Endodermal cell (in vitro differentiated cells): ENCODE results near the gene LAMA2. TPM values are rescaled to one million over a fixed set of nuclear protein-coding genes. Genes with fewer than 3 reads are reported as not detected.

ENCODE experiments used
- DNase-seq: peaks from one replicate; pipeline ENCODE4 v3.0.0-alpha.2; 2017
- H3K27ac ChIP-seq: 2 replicates; pipeline ENCODE4 v1.5.1; 2013; ENCODE audit warnings: mild to moderate bottlenecking, low read depth, low read length, moderate library complexity
- H3K27me3 ChIP-seq: 2 replicates; pipeline ENCODE4 v1.6.1; 2013; ENCODE audit warnings: mild to moderate bottlenecking, low read length, moderate library complexity; ENCODE audit not compliant: insufficient read depth, control insufficient read depth, poor library complexity, severe bottlenecking
- H3K36me3 ChIP-seq: 2 replicates; pipeline ENCODE4 v1.7.0; 2013; ENCODE audit warnings: mild to moderate bottlenecking, low read length, moderate library complexity; ENCODE audit not compliant: control insufficient read depth, insufficient read depth
- H3K4me1 ChIP-seq: one replicate; pipeline ENCODE4 v1.7.0; 2013; ENCODE audit warnings: low read length; ENCODE audit not compliant: control insufficient read depth, insufficient read depth
- H3K4me3 ChIP-seq: 2 replicates; pipeline ENCODE4 v1.5.1; 2013; ENCODE audit warnings: mild to moderate bottlenecking, low read length, moderate library complexity
- H3K9ac ChIP-seq: 2 replicates; pipeline ENCODE4 v1.6.1; 2013; ENCODE audit warnings: mild to moderate bottlenecking, low read length, moderate library complexity; ENCODE audit not compliant: poor library complexity, severe bottlenecking; ENCODE audit errors: extremely low read depth
- H3K9me3 ChIP-seq: 2 replicates; pipeline ENCODE4 v1.6.1; 2013; ENCODE audit warnings: mild to moderate bottlenecking, low read length, moderate library complexity; ENCODE audit not compliant: control insufficient read depth
- H3K27ac Mint-ChIP-seq: 2 replicates; pipeline ENCODE4 v1.8.0; 2020; ENCODE audit warnings: mixed read lengths
- H3K27me3 Mint-ChIP-seq: 2 replicates; pipeline ENCODE4 v1.8.0; 2021; ENCODE audit warnings: mild to moderate bottlenecking, mixed read lengths; ENCODE audit not compliant: insufficient read depth
- H3K36me3 Mint-ChIP-seq: 2 replicates; pipeline ENCODE4 v1.8.0; 2020; ENCODE audit warnings: low read depth, mixed read lengths
- H3K4me1 Mint-ChIP-seq: 2 replicates; pipeline ENCODE4 v1.8.0; 2020; ENCODE audit warnings: mixed read lengths
- H3K4me3 Mint-ChIP-seq: 2 replicates; pipeline ENCODE4 v1.8.0; 2020; ENCODE audit warnings: mild to moderate bottlenecking, moderate library complexity, mixed read lengths
- H3K9me3 Mint-ChIP-seq: 2 replicates; pipeline ENCODE4 v1.8.0; 2020; ENCODE audit warnings: mild to moderate bottlenecking, mixed read lengths
- WGBS, 2 experiments: methylation state at CpG; one replicate each; pipeline versions ENCODE4 v1.1.5 to v1.1.7; 2013; ENCODE audit warnings: missing lambda C conversion rate in 2 of 2, mixed read lengths in 1 of 2; ENCODE audit not compliant: insufficient coverage in 1 of 2, insufficient read length in 1 of 2; 5-methylcytosine and 5-hydroxymethylcytosine counted together
- total RNA-seq, 2 donors: library from RNA; stranded (reverse); fragmentation: NEBNext Ultra II Directional in 1 of 2; extraction: Animal tissue kit (Norgen Biotek cat#: 25700) in 1 of 2; gene quantifications; 2 replicates in 1 of 2; 3 replicates in 1 of 2; pipeline ENCODE4 v1.2.1, GENCODE V29; 2021
- TF ChIP-seq, protein P1 (sequence below): fragments of 200-600 bp; sonication (generic); conservative IDR thresholded peaks from 2 replicates; pipeline ENCODE4 v1.5.0; 2021; ENCODE audit warnings: antibody characterized with exemption, mild to moderate bottlenecking

Gene LAMA2
- total RNA-seq, 2 donors from 2014 or later = 2.3 to 4.1 TPM

- no peaks in the 10 kb centered on the region for H3K4me1 Mint-ChIP-seq
Observed at GRCh38 chr6:129419324-129419723, 536.4 kb downstream of the LAMA2 start.

DNA sequence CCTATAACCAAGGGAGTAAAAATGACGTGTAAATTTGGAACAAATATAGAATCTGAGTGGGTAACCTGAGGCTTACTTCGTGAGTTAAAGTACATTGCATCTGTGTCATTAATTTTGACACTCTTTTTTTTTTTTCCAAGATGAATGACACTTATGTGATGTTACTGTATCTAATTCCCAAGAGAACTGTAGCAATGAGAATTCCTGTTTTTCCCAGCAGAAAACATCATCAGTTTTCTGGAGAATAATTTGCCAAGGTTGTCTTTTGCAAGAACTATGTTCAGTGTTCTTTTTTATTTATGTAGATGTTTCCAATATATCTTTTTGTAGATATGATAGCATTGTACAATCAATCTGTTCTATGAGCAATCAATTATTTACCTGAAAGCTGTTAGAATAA lies 543.4 kb downstream of the LAMA2 start:
- H3K36me3 ChIP-seq = no peaks in the 10 kb centered on the region
- no peak overlapping the region for H3K9ac ChIP-seq
- Mint-ChIP-seq H3K36me3 (no peaks in the 10 kb centered on the region), H3K4me3 (no peak overlapping the region), H3K27ac (no peak overlapping the region), H3K4me1 (no peaks in the 10 kb centered on the region), H3K27me3 (no peaks in the 10 kb centered on the region), H3K9me3 (no peaks in the 10 kb centered on the region)
- no peaks in the 10 kb centered on the region for H3K4me1 ChIP-seq
- WGBS, 2 experiments = 82% methylated on average over 2 of the region's 2 CpGs; no CpG with 5 or more reads in 1 of the 2 experiments
- no peaks in the 10 kb centered on the region for H3K9me3 ChIP-seq
- no peak overlapping the region for H3K4me3 ChIP-seq
- H3K27ac ChIP-seq = no peak overlapping the region
- H3K27me3 ChIP-seq = no peaks in the 10 kb centered on the region
- TF ChIP-seq, protein P1, sequence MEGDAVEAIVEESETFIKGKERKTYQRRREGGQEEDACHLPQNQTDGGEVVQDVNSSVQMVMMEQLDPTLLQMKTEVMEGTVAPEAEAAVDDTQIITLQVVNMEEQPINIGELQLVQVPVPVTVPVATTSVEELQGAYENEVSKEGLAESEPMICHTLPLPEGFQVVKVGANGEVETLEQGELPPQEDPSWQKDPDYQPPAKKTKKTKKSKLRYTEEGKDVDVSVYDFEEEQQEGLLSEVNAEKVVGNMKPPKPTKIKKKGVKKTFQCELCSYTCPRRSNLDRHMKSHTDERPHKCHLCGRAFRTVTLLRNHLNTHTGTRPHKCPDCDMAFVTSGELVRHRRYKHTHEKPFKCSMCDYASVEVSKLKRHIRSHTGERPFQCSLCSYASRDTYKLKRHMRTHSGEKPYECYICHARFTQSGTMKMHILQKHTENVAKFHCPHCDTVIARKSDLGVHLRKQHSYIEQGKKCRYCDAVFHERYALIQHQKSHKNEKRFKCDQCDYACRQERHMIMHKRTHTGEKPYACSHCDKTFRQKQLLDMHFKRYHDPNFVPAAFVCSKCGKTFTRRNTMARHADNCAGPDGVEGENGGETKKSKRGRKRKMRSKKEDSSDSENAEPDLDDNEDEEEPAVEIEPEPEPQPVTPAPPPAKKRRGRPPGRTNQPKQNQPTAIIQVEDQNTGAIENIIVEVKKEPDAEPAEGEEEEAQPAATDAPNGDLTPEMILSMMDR = no peak
- DNase-seq = no peak

More at GRCh38 chr6:129419324-129419723, 536.4 kb downstream of the LAMA2 start:
- no peaks in the 10 kb centered on the region for H3K9me3 ChIP-seq
- Mint-ChIP-seq H3K27ac (no peak overlapping the region), H3K4me3 (no peak overlapping the region), H3K27me3 (no peaks in the 10 kb centered on the region), H3K36me3 (no peaks in the 10 kb centered on the region), H3K9me3 (no peaks in the 10 kb centered on the region)
- H3K4me1 ChIP-seq = no peaks in the 10 kb centered on the region
- TF ChIP-seq, protein P1 = peak; percentile 44
- DNase-seq = no peak
- H3K27ac ChIP-seq = no peak overlapping the region
- H3K4me3 ChIP-seq = no peak overlapping the region
- no peaks in the 10 kb centered on the region for H3K27me3 ChIP-seq
- H3K9ac ChIP-seq = no peak overlapping the region
- no peaks in the 10 kb centered on the region for H3K36me3 ChIP-seq
- WGBS, 2 experiments = 77% methylated on average over 1 of the region's 2 CpGs; no CpG with 5 or more reads in 1 of the 2 experiments

DNA sequence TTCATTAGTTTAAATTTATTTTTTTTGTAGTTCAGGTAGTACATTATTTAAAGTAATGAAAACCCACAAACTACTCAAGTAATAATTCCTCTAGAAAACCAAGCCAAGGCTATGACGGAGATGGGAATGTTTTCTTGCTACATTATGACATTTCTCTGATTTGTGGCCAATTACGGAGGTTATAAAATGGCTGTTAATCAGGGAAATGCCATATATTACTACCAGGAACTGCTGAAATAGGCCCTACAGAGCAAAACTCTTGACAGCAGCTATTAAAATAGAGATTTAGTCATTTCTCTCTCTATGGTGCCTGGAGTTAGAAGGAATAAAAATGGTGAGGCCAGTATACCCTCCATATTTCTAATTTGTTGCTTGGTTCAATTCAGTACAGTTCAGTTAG lies 547.0 kb downstream of the LAMA2 start:
- H3K4me3 Mint-ChIP-seq = no peak overlapping the region
- Histone ChIP-seq H3K9ac (no peak overlapping the region), H3K9me3 (no peaks in the 10 kb centered on the region), H3K4me3 (no peak overlapping the region), H3K36me3 (no peaks in the 10 kb centered on the region), H3K27ac (no peak overlapping the region), H3K27me3 (no peaks in the 10 kb centered on the region), H3K4me1 (no peaks in the 10 kb centered on the region)
- DNase-seq = no peak
- H3K27ac Mint-ChIP-seq = no peak overlapping the region
- H3K27me3 Mint-ChIP-seq = no peaks in the 10 kb centered on the region
- 88 to 100% methylated on average over 1 to 2 of the region's 2 CpGs for WGBS, 2 experiments
- no peaks in the 10 kb centered on the region for H3K36me3 Mint-ChIP-seq
- no peaks in the 10 kb centered on the region for H3K9me3 Mint-ChIP-seq
- no peaks in the 10 kb centered on the region for H3K4me1 Mint-ChIP-seq
- TF ChIP-seq, protein P1 = no peak
